Measurements from ENCODE around the gene UBASH3A.

The UBASH3A gene

GRCh38 chr21:42373908-42374455 is 29.7 kb upstream of the UBASH3A start:
- no peak for TF ChIP-seq CTCF (IDR thresholded peaks at IDR 0.05; ENCODE audit: low read length, missing control alignments)
- H3K4me3 ChIP-seq (replicated peaks; ENCODE audit: low read depth, low read length): no peak overlapping the region
- no peak for DNase-seq (ENCODE audit: low read depth)

- TF ChIP-seq CTCF (IDR thresholded peaks at IDR 0.05; ENCODE audit: low read length, missing control alignments): no peak
- DNase-seq (ENCODE audit: low read depth): no peak
- H3K4me3 ChIP-seq (replicated peaks; ENCODE audit: low read depth, low read length): no peak overlapping the region
Measured at GRCh38 chr21:42374457-42374856, 29.2 kb upstream of the UBASH3A start.

- no peak for DNase-seq (ENCODE audit: low read depth)
- TF ChIP-seq CTCF (IDR thresholded peaks at IDR 0.05; ENCODE audit: low read length, missing control alignments): no peak
- H3K4me3 ChIP-seq (replicated peaks; ENCODE audit: low read depth, low read length): no peak overlapping the region
Measured at GRCh38 chr21:42374864-42375499, 28.7 kb upstream of the UBASH3A start.

- TF ChIP-seq CTCF (IDR thresholded peaks at IDR 0.05; ENCODE audit: low read length, missing control alignments): no peak
- no peak overlapping the region for H3K4me3 ChIP-seq (replicated peaks; ENCODE audit: low read depth, low read length)
- DNase-seq (ENCODE audit: low read depth): no peak
Measured at GRCh38 chr21:42375506-42375905, 28.2 kb upstream of the UBASH3A start.

GRCh38 chr21:42375966-42376337 is 27.8 kb upstream of the UBASH3A start:
- H3K4me3 ChIP-seq (replicated peaks; ENCODE audit: low read depth, low read length): no peak overlapping the region
- TF ChIP-seq CTCF (IDR thresholded peaks at IDR 0.05; ENCODE audit: low read length, missing control alignments): no peak
- DNase-seq (ENCODE audit: low read depth): no peak

GRCh38 chr21:42376338-42376982 is 27.2 kb upstream of the UBASH3A start:
- no peak for TF ChIP-seq CTCF (IDR thresholded peaks at IDR 0.05; ENCODE audit: low read length, missing control alignments)
- no peak for DNase-seq (ENCODE audit: low read depth)
- no peak overlapping the region for H3K4me3 ChIP-seq (replicated peaks; ENCODE audit: low read depth, low read length)

Data from fibroblast of pulmonary artery (primary cell).